ENCODE results near the gene MTCH1.

Gene MTCH1

DNA sequence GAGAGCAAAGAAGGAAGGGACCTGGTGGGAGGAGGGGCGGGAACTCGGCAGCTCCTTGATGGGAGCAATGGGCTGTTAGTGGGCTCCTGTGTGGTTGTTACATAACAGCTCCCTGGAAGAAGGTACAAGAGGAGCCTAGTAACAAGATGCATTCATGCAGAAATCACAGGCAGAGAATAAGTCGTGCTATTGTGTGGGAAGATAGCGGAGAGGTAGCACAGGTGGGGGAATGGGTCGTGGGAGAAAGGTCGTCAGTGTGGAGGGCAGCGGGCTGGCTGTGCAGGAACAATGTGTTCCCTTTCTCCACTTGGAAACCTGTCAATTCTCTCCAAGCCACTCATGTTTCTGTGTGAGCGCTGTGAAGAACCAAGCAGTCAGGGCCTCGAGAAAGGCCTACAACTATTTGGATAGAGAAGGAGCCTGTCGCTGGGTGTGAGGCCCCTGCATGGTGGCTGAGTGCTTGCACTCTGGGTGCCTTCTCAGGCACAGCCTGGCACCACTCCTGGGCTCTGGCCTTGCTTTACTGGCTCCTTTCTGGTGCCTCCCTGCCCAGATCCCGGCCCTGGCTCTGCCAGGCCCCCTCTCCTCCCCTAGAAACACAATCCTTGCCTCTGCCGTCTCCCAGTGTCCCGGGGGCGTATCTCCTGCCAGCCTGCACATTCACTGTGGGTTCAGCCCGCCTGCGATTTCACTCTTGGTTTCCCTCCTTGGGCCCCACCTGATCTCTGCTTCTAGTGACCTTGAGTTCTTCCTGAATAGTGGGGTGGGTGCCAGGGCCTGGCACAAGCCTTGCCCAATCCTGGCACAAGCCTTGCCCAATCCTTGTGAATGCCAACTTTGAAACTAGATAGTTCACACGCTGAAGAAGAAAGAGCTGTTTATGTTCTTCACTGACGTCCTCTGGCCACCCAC, 12.1 kb upstream of the MTCH1 start:
- TF ChIP-seq, protein P1, sequence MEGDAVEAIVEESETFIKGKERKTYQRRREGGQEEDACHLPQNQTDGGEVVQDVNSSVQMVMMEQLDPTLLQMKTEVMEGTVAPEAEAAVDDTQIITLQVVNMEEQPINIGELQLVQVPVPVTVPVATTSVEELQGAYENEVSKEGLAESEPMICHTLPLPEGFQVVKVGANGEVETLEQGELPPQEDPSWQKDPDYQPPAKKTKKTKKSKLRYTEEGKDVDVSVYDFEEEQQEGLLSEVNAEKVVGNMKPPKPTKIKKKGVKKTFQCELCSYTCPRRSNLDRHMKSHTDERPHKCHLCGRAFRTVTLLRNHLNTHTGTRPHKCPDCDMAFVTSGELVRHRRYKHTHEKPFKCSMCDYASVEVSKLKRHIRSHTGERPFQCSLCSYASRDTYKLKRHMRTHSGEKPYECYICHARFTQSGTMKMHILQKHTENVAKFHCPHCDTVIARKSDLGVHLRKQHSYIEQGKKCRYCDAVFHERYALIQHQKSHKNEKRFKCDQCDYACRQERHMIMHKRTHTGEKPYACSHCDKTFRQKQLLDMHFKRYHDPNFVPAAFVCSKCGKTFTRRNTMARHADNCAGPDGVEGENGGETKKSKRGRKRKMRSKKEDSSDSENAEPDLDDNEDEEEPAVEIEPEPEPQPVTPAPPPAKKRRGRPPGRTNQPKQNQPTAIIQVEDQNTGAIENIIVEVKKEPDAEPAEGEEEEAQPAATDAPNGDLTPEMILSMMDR (IDR thresholded peaks at IDR 0.05) = no peak

DNA sequence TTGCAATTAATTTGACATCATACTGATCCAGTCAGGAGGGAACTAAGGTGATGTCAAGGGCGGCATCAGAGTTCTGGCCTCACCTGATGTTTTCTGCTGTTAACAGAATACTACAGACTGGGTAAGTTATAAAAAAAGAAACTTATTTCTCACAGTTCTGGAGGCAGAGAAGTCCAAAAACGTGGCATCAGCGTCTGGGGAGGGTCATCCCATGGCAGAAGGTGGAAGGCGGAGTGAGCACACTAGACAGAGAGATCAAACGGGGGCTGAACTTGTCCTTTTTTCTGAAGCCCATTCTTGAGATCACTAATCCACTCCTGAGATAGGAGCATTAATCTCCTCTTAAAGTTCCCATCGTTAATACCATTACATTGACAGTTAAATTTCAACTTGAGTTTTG, 3.3 kb upstream of the MTCH1 start:
- TF ChIP-seq, protein P1 (IDR thresholded peaks at IDR 0.05) = no peak

DNA sequence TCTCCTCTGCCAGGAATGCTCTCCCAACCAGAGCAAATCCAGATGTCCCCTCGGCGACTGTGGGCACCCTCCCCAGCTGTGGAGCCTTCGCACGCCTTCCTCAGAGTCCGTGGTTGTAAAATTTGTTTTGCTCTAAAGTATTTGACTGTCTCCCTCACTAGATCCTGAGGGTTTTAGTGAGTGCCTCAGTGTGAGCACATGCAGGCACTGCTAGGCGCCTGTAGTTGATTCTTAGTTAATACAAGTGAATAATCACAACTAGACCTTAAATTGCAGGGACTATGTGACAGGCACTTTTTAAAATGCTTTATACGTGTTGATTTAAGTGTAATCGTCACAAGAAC, 680 bp upstream of the MTCH1 start:
- TF ChIP-seq, protein P1 (IDR thresholded peaks at IDR 0.05) = no peak

DNA sequence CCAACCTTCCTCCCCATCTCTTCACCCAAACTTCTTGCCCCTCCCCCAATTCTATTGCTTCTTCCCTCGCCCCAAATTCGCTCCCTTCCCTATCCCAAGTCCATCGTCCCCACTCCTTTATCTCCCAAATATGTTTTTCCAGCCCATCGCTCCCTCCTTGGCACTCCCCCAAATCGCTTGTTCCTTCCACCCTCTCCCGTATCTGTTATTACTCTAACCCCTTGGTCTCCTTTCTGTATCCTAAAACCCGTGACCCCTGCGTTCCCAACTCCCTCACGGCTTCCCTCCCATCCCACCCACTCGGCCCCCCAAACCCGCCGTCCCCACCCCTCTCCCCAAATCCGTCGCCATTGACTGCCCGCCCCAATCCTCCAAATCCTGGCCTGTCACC, 584 bp downstream of the MTCH1 start:
- TF ChIP-seq, protein P1 (IDR thresholded peaks at IDR 0.05) = no peak

DNA sequence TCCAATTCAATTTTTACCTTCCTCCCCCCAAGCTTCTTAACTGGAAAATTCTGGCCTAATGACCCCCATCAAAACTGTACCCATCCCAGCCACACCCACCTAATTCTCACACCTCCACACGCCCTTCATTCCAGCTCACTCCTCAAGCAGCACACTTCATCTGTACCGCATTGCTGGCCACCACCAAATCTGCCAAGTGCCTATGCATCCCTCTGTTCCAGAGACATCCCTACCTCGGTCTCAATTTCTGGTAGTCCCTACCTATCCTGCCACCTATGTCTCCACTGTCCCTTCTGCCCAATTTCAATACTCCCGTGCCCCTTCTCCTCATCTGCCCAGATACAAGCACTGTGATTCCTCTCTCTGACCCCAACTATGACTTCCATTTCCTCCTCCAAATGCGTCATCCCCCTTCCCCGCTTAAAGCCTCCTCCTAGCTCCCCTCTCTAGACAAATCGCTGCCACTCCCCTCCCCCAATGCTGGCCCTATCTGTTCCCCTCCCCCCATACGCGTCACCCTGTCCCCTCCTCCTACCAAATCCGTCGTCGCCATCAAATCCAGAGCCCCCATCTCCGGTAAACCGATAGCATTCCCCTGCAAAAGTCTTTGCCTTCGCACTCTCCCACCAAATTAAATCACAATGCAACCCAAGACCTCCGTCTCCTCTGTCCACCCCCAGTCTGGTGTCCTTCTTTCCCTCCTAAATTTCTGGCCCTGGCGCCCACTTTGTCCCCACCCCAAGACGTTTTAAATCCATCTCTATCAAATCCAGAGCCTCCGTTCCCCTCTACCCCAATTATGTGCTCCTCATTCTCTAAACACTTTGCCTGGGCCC, 1.2 kb downstream of the MTCH1 start:
- TF ChIP-seq, protein P1 (IDR thresholded peaks at IDR 0.05) = no peak

DNA sequence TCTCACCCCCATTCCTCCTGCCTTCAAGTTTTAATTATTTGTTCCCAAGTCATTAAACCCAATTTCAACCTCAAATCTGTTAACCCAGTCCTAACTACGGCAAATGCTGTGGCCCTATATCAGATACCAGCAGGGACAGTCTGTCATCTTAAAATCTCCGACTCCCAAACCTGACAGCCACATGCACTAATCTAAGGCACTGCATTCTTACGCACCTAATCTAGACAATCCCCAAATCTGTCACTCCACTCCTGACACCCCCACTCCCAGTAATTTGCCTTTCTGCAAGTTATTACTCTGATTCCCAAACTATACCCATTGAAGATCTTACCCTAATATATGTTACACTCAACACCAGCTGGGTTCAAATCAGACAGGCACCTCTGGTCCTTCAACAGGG, 2.5 kb downstream of the MTCH1 start:
- TF ChIP-seq, protein P1 (IDR thresholded peaks at IDR 0.05) = no peak

DNA sequence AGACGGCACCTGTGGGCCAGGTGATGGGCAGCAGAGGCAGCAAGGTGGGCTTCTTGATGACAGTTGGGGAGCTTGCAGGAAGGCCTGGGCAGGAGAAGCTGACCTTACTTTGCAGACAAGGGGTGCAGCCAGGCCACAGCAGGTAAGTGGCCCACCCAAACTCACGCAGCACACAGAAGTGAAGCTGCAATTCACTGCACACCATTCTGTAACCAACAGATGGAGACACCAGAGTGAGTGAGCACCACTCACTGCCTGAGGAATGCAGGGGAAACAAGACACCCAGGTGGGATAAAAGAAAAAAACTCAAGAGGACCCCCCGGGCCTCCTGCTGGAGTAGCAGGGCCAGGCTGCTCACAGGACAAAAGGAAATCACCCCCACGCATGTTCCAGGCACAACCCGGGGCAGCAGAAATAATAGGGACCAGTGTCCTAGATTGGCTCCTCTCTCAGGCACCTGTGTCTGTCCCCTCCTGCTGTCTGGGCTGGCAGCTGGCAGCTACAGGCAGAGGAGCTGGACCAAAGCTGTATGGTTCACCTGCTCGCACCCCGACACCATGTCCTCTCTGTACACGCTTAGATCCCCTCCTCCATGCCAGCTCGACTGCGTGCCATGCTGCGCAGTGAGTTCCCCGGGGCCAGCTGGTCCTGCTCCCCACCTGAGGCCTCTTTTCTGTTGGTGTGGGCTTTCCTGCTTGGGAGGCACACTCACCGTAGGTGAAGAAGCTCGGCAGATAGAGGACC, 4.9 kb downstream of the MTCH1 start:
- TF ChIP-seq, protein P1 (IDR thresholded peaks at IDR 0.05) = no peak
